Neural cell (in vitro differentiated cells): Measurements from ENCODE around the gene POLE2. TPM values are rescaled to one million over a fixed set of nuclear protein-coding genes. Genes with fewer than 3 reads are reported as not detected.
A peak's percentile ranks its signal among the peaks of the same experiment; 100 is the strongest.
"Not testable (repeated sequence)": the region's sequence is repeated elsewhere in the genome, so short reads cannot be mapped to it uniquely, and the experiment has no call there.

ENCODE experiments used
- H2AFZ ChIP-seq: fragments of 200-600, 300-800 bp; sonication (generic), shearing (Covaris generic); 2 replicates; pipeline ENCODE4 v1.6.0; 2014; ENCODE audit warnings: low read depth, mild to moderate bottlenecking, antibody characterized with exemption, low read length, moderate library complexity
- H3F3A ChIP-seq: fragments of 200-600 bp; shearing (Covaris generic); 2 replicates; pipeline ENCODE4 v1.6.1; 2016; ENCODE audit warnings: mild to moderate bottlenecking, moderate library complexity, mixed read lengths, antibody characterized with exemption, low read length; ENCODE audit not compliant: insufficient read depth, poor library complexity, severe bottlenecking
- H3K27ac ChIP-seq: fragments of 200-600, 300-800 bp; sonication (generic), shearing (Covaris generic); 2 replicates; pipeline ENCODE4 v1.5.1; 2014; ENCODE audit warnings: mild to moderate bottlenecking, low read length, moderate library complexity
- H3K27me3 ChIP-seq: fragments of 300-800, 200-600 bp; sonication (generic), shearing (Covaris generic); 2 replicates; pipeline ENCODE4 v1.6.0; 2014; ENCODE audit warnings: mild to moderate bottlenecking, low read depth, low read length, moderate library complexity; ENCODE audit not compliant: insufficient read depth
- H3K36me3 ChIP-seq: fragments of 300-800, 200-600 bp; sonication (generic), shearing (Covaris generic); 2 replicates; pipeline ENCODE4 v1.5.1; 2014; ENCODE audit warnings: mild to moderate bottlenecking, antibody characterized with exemption, low read length, moderate library complexity; ENCODE audit not compliant: insufficient read depth
- H3K4me2 ChIP-seq: fragments of 300-800, 200-600 bp; sonication (generic), shearing (Covaris generic); 2 replicates; pipeline ENCODE4 v1.6.0; 2014; ENCODE audit warnings: mild to moderate bottlenecking, low read length
- H3K4me3 ChIP-seq: fragments of 300-800, 200-600 bp; sonication (generic), shearing (Covaris generic); 2 replicates; pipeline ENCODE4 v1.5.1; 2014; ENCODE audit warnings: mild to moderate bottlenecking, low read length, moderate library complexity
- H3K79me2 ChIP-seq: fragments of 200-600 bp; shearing (Covaris generic); replicated peaks from 2 replicates; pipeline ENCODE4 v1.6.0; 2014; ENCODE audit warnings: mild to moderate bottlenecking, low read length, moderate library complexity; ENCODE audit not compliant: insufficient read depth
- H3K9ac ChIP-seq: fragments of 300-800, 200-600 bp; sonication (generic), shearing (Covaris generic); 2 replicates; pipeline ENCODE4 v1.6.1; 2016; ENCODE audit warnings: mild to moderate bottlenecking, low read length, mixed read lengths
- H3K9me2 ChIP-seq: fragments of 200-600 bp; shearing (Covaris generic); 2 replicates; pipeline ENCODE4 v1.6.1; 2016; ENCODE audit warnings: mild to moderate bottlenecking, low read length, mixed read lengths; ENCODE audit not compliant: insufficient read depth
- H3K9me3 ChIP-seq: fragments of 200-600, 300-800 bp; sonication (generic), shearing (Covaris generic); 2 replicates; pipeline ENCODE4 v1.6.1; 2016; ENCODE audit warnings: mild to moderate bottlenecking, mixed run types, low read length, moderate library complexity, mixed read lengths
- H4K20me1 ChIP-seq: fragments of 200-600 bp; shearing (Covaris generic); 2 replicates; pipeline ENCODE4 v1.6.1; 2016; ENCODE audit warnings: mild to moderate bottlenecking, mixed run types; ENCODE audit not compliant: insufficient read depth
- EP300 ChIP-seq: fragments of 450-650 bp; conservative IDR thresholded peaks from 2 replicates; pipeline ENCODE4 v1.6.1; 2014; ENCODE audit warnings: antibody characterized with exemption, mild to moderate bottlenecking, moderate library complexity; ENCODE audit not compliant: poor library complexity, severe bottlenecking
- EZH2 ChIP-seq: fragments of 200-600, 300-800 bp; shearing (Covaris generic), sonication (generic); IDR thresholded peaks from 2 replicates; pipeline ENCODE4 v1.6.1; 2014; ENCODE audit warnings: antibody characterized with exemption, low read length, borderline replicate concordance, mild to moderate bottlenecking; ENCODE audit not compliant: insufficient read depth, poor library complexity, severe bottlenecking
- MXI1 ChIP-seq: fragments of 450-650 bp; conservative IDR thresholded peaks from 2 replicates; pipeline ENCODE4 v1.6.1; 2014; ENCODE audit warnings: antibody characterized with exemption, mild to moderate bottlenecking; ENCODE audit not compliant: poor library complexity, severe bottlenecking
- POLR2AphosphoS5 ChIP-seq: IDR thresholded peaks from 2 replicates; pipeline ENCODE4 v1.6.1; 2012
- RAD21 ChIP-seq: fragments of 450-650 bp; conservative IDR thresholded peaks from 2 replicates; pipeline ENCODE4 v1.6.1; 2014; ENCODE audit warnings: antibody characterized with exemption, mild to moderate bottlenecking, moderate library complexity
- REST ChIP-seq: IDR thresholded peaks from 2 replicates; pipeline ENCODE4 v1.6.1; 2012; ENCODE audit warnings: borderline replicate concordance
- SMC3 ChIP-seq: fragments of 450-650 bp; conservative IDR thresholded peaks from 2 replicates; pipeline ENCODE4 v1.6.1; 2014; ENCODE audit warnings: antibody characterized with exemption, mild to moderate bottlenecking, moderate library complexity; ENCODE audit not compliant: poor library complexity
- TAF1 ChIP-seq: IDR thresholded peaks from 2 replicates; pipeline ENCODE4 v1.6.1; 2012; ENCODE audit warnings: low read depth
- polyA plus RNA-seq: library from polyadenylated mRNA; depleted of rRNA; stranded (reverse); fragments of >200 nt; gene quantifications from 2 replicates; pipeline ENCODE4 v1.2.3, GENCODE V29; 2014
- TF ChIP-seq, protein P1 (sequence below): fragments of 450-650 bp; IDR thresholded peaks from 2 replicates; pipeline ENCODE4 v1.5.1; 2014; ENCODE audit warnings: antibody characterized with exemption, mild to moderate bottlenecking, moderate library complexity; ENCODE audit not compliant: poor library complexity, severe bottlenecking

POLE2 gene
- polyA plus RNA-seq, 1 donor from 2014 or later: 7.9 TPM

GRCh38 chr14:49703965-49704364 lies 16.0 kb upstream of the POLE2 start:
- no peaks in the 10 kb centered on the region for H3K79me2 ChIP-seq
- H3K36me3 ChIP-seq: no peaks in the 10 kb centered on the region
- H3K4me2 ChIP-seq: no peak overlapping the region
- H3K4me3 ChIP-seq: no peak overlapping the region
- TF ChIP-seq TAF1: no peak
- no peak for TF ChIP-seq REST
- no peak overlapping the region for H2AFZ ChIP-seq
- no peaks in the 10 kb centered on the region for H3F3A ChIP-seq
- no peaks in the 10 kb centered on the region for H3K9me3 ChIP-seq
- no peak overlapping the region for H3K9ac ChIP-seq
- no peaks in the 10 kb centered on the region for H3K27me3 ChIP-seq
- no peaks in the 10 kb centered on the region for H4K20me1 ChIP-seq
- no peak overlapping the region for H3K27ac ChIP-seq
- no peaks in the 10 kb centered on the region for H3K9me2 ChIP-seq

DNA sequence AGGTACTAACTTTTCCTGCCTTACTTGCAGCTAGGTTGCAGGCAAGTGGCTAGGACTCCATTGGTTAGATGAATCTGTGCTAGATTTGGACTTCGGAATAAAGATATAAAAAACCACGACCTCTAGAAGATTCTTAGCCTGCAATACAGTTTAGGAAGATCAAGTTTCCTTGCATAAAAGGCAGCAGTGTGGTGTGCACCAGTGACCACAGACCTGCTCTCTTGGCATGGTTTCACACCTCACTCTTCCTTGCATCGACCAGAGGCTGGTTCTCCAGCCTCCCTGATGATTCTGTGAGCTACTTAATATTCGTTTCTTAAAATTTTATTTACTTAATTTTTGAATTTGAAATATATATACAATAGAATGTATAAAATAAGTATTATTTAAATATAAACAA lies 14.7 kb upstream of the POLE2 start:
- H3K9ac ChIP-seq: no peak overlapping the region
- no peaks in the 10 kb centered on the region for H3F3A ChIP-seq
- H3K27me3 ChIP-seq: no peaks in the 10 kb centered on the region
- H4K20me1 ChIP-seq: no peaks in the 10 kb centered on the region
- H3K79me2 ChIP-seq: no peaks in the 10 kb centered on the region
- TF ChIP-seq EZH2 (no peak), REST (no peak), TAF1 (no peak), EP300 (no peak), SMC3 (no peak), POLR2AphosphoS5 (no peak), MXI1 (no peak), RAD21 (no peak)
- TF ChIP-seq, protein P1, sequence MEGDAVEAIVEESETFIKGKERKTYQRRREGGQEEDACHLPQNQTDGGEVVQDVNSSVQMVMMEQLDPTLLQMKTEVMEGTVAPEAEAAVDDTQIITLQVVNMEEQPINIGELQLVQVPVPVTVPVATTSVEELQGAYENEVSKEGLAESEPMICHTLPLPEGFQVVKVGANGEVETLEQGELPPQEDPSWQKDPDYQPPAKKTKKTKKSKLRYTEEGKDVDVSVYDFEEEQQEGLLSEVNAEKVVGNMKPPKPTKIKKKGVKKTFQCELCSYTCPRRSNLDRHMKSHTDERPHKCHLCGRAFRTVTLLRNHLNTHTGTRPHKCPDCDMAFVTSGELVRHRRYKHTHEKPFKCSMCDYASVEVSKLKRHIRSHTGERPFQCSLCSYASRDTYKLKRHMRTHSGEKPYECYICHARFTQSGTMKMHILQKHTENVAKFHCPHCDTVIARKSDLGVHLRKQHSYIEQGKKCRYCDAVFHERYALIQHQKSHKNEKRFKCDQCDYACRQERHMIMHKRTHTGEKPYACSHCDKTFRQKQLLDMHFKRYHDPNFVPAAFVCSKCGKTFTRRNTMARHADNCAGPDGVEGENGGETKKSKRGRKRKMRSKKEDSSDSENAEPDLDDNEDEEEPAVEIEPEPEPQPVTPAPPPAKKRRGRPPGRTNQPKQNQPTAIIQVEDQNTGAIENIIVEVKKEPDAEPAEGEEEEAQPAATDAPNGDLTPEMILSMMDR: no peak
- H3K9me2 ChIP-seq: no peaks in the 10 kb centered on the region
- no peak overlapping the region for H3K27ac ChIP-seq
- no peaks in the 10 kb centered on the region for H3K36me3 ChIP-seq
- no peak overlapping the region for H3K4me2 ChIP-seq
- no peak overlapping the region for H3K4me3 ChIP-seq
- H3K9me3 ChIP-seq: no peaks in the 10 kb centered on the region
- H2AFZ ChIP-seq: no peak overlapping the region

DNA sequence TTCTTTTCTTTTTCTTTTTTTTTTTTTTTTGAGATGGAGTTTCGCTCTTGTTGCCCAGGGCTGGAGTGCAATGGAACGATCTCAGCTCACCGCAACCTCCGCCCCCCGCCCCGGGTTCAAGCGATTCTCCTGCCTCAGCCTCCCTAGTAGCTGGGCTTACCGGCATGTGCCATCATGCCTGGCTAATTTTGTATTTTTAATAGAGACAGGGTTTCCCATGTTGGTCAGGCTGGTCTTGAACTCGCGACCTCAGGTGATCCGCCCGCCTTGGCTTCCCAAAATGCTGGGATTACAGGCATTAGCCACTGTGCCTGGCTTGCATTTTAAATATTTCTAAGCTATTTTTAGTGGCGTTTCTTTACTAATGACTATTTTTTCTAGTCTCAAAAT lies 5.7 kb upstream of the POLE2 start:
- H3K9ac ChIP-seq: peak overlapping the region; percentile 65
- not testable (repeated sequence) for H3K79me2 ChIP-seq, H3K27me3 ChIP-seq, H3K9me3 ChIP-seq, H3F3A ChIP-seq, H3K4me2 ChIP-seq, H3K36me3 ChIP-seq, H3K9me2 ChIP-seq, H4K20me1 ChIP-seq, H2AFZ ChIP-seq
- peak overlapping the region; percentile 76 for H3K4me3 ChIP-seq
- H3K27ac ChIP-seq: peak overlapping the region; percentile 57
